IPS-NIHi11 (cell line): ENCODE measurements around the gene OR2G2.

ENCODE experiments used
- DNase-seq: peaks from one replicate; pipeline ENCODE4 v3.0.0; 2012; ENCODE audit warnings: mixed read lengths, low spot score

OR2G2 gene

GRCh38 chr1:247588060-247588459 lies at the start of gene OR2G2:
OR2G2 (plus strand) TSS chr1:247588360; CDS start chr1:247588360, 0 bp downstream.
- DNase-seq, result no peak

DNA sequence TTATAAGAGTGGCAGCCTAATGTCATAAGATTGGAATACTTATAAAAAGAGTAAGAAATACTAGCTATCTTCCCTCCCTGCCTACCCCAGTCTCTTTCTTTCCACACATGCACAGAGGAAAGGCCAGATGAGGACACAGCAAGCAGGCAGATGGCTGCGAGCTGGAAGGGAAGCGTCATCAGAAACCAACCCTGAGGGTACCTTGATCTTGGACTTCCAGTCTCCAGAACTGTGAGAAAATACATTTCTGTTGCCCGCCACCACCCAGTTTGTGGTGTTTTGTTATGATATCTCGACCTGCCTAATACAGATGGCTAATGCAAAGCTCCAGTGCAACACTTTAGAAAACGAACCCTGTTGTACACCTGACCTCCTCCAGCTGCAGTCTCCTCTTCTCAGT lies 49.6 kb upstream of the OR2G2 start:
- DNase-seq, result no peak

GRCh38 chr1:247539215-247539614 lies 48.9 kb upstream of the OR2G2 start:
- DNase-seq, result no peak

DNA sequence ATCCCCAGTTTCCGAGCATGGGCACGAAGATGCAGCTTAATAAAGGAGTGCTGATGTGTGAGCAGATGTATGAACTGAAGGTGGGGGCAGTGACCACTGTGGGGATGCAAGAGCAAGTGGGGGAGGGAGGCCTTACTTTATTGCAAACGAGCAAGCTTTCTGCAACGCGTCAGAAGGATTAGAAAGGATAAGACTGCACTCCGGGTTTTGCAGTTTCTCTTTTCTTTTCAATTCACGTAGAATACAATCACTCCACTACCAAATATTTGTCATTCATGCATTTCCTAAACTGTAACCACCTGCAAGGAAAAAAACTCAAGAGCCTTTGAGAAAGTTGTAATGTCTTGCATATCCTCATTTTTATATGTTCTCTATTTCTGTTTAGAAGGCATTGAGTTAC lies 47.6 kb upstream of the OR2G2 start:
- no peak for DNase-seq

GRCh38 chr1:247542811-247543210 lies 45.3 kb upstream of the OR2G2 start:
- no peak for DNase-seq

GRCh38 chr1:247548092-247548491 lies 40.1 kb upstream of the OR2G2 start:
- DNase-seq, result peak; percentile 18

- DNase-seq, result no peak
These were observed 39.4 kb upstream of the OR2G2 start, which contains the start of gene GCSAML for GRCh38 chr1:247548769-247549182. GCSAML (plus strand) TSS chr1:247549134; CDS start chr1:247549192, 58 bp downstream.

DNA sequence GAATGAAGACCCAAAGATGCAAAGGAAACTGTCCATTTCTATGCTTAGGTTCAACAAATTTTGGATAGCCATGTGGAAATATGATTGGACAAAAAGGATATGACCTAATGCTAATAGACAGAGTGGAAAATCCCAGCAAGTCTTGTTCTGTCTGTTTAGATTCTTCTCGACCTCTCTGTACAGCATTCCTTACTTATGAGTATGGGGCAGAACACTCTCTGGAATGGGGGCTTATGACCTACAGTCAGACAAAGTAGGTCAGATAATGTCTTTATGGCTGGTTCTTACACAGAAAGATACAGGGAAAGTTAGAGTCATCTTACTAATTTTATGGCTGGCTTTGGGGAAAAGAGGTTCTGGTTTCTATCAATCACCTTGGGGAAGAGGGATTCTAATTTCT lies 36.4 kb upstream of the OR2G2 start:
- DNase-seq, result no peak

DNA sequence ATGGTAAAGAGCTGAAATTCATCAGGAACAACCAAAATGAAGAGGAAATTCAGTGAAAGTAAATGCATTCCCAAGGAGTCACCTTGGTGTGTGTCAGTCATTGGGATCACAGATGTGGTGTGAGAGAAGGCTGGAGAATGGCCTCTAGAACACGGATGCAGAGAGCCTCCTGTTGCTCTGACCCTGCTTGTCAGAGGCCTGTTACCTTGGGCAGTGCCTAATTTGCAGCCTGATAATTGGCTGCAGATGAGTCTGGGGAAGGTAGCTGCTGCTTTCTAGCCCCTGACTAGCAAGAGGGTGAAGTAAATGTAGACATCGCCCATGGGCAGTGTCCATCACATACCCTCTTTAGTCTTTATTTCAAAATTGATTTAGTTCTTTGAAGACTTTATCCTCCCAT lies 35.9 kb upstream of the OR2G2 start:
- no peak for DNase-seq

DNA sequence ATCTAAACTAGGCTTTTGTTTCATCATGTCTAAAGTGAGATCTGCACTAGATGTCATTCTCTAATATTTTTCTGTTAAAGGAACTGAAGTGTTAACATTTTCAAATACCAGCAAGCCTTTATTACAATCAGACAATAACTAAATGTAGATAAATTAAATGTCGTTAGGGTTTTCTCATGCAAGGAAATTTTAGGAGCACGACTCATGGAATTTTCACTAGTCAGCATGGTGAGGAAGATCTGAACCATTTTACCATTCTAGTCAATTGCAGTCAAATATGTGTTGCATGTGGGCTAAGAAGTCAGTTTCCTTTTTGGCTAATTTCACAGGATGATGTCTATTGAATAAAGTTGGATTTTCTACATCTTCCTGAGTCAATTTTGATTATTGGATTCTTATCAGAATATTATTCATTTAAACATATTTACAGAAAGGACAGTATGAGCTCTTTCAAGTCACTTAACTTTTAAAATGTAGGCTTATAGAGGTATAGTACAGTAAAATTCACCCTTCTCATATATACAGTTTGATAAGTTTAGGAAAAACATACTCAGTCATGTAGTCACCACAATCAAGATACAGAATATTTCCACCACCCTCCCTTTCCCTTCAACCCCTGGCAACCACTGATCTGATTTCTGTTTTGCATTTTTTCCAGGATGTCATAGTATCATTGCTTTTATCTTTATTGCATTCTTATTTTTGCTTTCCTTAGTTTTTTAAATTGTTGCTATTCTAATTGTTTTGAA lies 30.1 kb upstream of the OR2G2 start:
- no peak for DNase-seq

DNA sequence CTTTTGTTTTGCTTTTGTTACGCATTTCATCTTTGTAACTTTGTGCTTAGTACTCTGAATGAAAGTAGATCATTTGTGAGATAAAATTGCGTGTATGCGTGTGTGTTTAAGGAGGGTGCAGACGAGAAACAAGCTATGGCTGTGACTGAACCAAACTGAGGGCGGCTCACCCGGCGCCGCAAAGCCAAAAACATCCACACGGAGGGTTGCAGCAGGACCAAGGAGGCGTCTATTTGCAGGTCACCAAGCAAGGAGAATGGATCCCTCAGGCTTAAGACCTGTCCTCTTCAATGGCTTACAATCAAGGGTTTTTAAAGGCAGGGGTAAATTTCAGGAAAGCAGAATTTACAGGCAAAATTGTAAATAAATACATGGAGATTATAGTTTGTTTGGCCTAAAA lies 26.4 kb upstream of the OR2G2 start:
- DNase-seq, result no peak

GRCh38 chr1:247562198-247562597 lies 26.0 kb upstream of the OR2G2 start:
- no peak for DNase-seq

DNA sequence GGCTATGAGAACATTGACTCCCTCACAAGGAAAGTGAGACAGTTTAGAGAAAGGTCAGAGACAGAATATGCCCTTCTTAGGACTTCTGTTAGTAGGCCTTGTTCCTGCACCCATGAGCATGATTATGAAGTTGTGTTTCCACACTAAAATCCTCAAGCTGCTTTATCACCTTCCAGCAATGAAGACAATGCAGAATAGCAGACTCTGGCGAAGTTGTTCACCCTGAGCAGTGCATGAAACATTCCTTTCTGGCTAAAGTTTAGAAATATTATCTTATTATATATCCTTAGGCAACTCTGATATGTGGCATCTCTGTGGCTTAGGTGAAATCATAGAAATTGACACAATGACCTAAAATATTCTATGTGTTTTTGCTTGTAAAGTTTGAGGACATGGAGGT lies 13.9 kb upstream of the OR2G2 start:
- DNase-seq, result no peak

- no peak for DNase-seq
These were observed 13.5 kb upstream of the OR2G2 start for GRCh38 chr1:247574664-247575063.

DNA sequence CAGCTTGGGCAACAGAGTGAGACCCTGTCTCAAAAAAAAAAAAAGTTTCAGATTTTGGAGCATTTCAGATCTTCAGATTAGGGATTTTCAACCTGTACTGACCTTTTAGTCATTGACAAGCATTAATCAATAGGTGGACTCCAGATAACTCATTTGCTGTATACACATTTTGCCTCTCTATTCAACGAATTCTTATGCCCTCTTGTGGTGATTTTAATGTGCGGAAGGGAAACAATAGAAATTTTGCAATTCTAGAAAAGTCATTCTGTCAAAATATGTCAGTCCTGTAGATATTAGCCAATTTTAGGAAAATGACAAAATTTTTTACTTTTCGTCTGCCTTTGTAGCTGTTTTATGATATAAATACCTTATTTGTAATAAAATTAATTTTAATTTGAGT lies 11.6 kb upstream of the OR2G2 start:
- no peak for DNase-seq

- no peak for DNase-seq
These were observed 9.2 kb upstream of the OR2G2 start for GRCh38 chr1:247578946-247579460.

DNA sequence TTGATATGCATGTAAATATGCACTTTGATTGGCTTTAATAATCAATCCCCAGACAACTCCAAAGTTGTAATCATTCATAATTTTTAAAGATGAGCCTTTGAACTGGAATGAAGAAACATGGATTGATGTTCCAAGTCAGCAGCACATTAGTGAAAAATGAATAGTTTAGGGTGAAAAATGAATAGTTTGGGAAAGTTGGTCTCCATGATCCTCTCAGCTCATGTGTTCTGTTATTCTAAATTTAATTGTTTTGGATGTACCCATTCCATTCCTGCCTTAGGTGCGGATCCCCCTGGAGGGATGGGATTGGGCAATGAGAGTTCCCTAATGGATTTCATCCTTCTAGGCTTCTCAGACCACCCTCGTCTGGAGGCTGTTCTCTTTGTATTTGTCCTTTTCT lies 17.1 kb downstream of the OR2G2 start, which contains the start of gene OR2G3:
Gene OR2G3, plus strand, starts transcription at position 301 of the 400 bp plus-strand sequence. Its CDS starts 0 bp downstream, at position 301.
- DNase-seq, result no peak

- DNase-seq, result no peak
These were observed 25.2 kb downstream of the OR2G2 start for GRCh38 chr1:247613405-247613804.

DNA sequence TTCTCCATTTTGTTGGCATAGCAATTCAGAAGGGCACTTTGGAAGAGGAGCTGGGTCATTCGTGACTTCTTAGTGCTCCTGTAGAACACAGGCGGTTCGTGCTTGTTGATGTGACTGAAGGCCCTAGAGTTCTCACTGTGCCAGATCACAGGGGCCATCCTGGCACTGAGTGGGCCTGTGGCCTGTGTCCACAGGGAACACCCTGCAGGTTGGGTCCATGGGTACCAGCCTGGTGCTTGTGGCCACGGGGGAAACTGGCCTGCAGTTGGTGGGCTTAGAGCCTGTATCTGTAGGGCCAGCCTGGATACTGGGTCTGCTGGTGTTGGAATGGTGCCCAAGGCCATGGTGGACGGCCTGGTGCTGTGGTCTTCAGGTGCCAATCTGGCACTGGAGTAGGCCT lies 26.5 kb downstream of the OR2G2 start:
- DNase-seq, result no peak

DNA sequence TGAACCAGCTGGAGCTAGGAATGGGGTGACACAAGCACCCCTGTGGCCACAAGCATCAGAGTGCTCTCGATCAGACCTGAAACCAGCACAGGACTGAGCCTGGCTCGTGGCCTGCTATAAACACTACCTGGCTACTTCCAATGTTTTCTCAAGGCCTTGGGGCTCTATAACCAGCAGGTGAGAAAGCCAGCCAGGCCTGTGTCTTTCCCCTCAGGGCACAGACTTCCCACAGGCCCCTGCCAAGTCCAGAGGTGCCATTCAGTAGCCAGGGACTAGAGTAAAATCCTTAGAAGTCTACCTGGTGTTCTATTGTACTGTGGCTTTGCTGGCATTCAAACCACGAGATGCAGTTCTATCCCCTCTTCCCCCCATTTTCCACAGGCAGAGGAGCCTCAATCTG lies 39.8 kb downstream of the OR2G2 start:
- DNase-seq, result no peak

DNA sequence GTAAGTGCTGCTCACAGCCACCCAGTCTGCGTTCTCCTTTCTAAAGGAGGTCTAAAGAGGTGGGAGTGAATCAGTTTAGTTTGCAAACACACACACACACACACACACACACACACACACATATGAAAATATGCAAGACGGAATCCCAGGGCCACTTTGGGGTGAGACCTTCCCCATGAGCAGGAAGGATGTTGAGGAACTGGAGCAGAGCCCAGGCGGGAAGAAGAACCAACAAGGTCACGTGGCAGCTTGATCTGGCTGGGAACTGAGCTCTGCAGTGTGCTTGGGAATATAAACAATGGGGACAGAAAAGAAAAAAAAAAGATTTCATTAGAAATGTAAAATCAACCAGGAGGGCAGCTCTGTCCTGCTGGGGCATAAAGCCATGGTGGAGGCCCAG lies 49.9 kb downstream of the OR2G2 start:
- no peak for DNase-seq

GRCh38 chr1:247638781-247639180 lies 50.6 kb downstream of the OR2G2 start:
- no peak for DNase-seq
